OCI-LY7 (cell line): ENCODE measurements around the gene GLYATL1B.
A peak's percentile ranks its signal among the peaks of the same experiment; 100 is the strongest.

Experiments used
- CTCF ChIP-seq: fragments of 200-600 bp; sonication (generic); conservative IDR thresholded peaks from 2 replicates; pipeline ENCODE4 v1.5.1; 2014; ENCODE audit warnings: mild to moderate bottlenecking, antibody characterized with exemption, low read length, moderate library complexity, mixed read lengths
- EZH2phosphoT487 ChIP-seq: fragments of 200-600 bp; sonication (generic); IDR thresholded peaks from 2 replicates; pipeline ENCODE4 v1.6.1; 2018; ENCODE audit warnings: low read depth, borderline replicate concordance, mild to moderate bottlenecking, mixed run types, antibody characterized with exemption, low read length, moderate library complexity, mixed read lengths

GRCh38 chr11:59102259-59102765 lies 16.2 kb downstream of the GLYATL1B start:
- TF ChIP-seq CTCF = peak; percentile 69
- TF ChIP-seq EZH2phosphoT487 = no peak
